Parathyroid adenoma (tissue), 2 donors: ENCODE results near the gene MDGA2.

Experiments
- H2AFZ ChIP-seq: fragments of 300-600 bp; sonication (generic); one replicate; pipeline ENCODE4 v1.7.0; 2017; ENCODE audit warnings: antibody characterized with exemption, mild to moderate bottlenecking
- H3K27ac ChIP-seq: fragments of 300-600 bp; sonication (generic); one replicate; pipeline ENCODE4 v1.7.0; 2017
- H3K27me3 ChIP-seq: fragments of 300-600 bp; sonication (generic); one replicate; pipeline ENCODE4 v1.7.0; 2017; ENCODE audit warnings: low read length; ENCODE audit not compliant: control insufficient read depth, insufficient read depth
- H3K36me3 ChIP-seq: fragments of 300-600 bp; sonication (generic); one replicate; pipeline ENCODE4 v1.7.0; 2017; ENCODE audit warnings: low read length; ENCODE audit not compliant: control insufficient read depth, insufficient read depth
- H3K4me1 ChIP-seq: fragments of 300-600 bp; sonication (generic); one replicate; pipeline ENCODE4 v1.7.0; 2017; ENCODE audit warnings: control low read depth
- H3K4me2 ChIP-seq: fragments of 300-600 bp; sonication (generic); one replicate; pipeline ENCODE4 v1.7.0; 2017; ENCODE audit warnings: low read length
- H3K4me3 ChIP-seq: fragments of 300-600 bp; sonication (generic); one replicate; pipeline ENCODE4 v1.7.0; 2017; ENCODE audit warnings: low read depth, low read length
- H3K79me2 ChIP-seq: fragments of 300-600 bp; sonication (generic); one replicate; pipeline ENCODE4 v1.7.0; 2017; ENCODE audit warnings: control low read depth
- H3K9ac ChIP-seq: fragments of 300-600 bp; sonication (generic); one replicate; pipeline ENCODE4 v1.7.0; 2017; ENCODE audit warnings: mild to moderate bottlenecking
- H3K9me3 ChIP-seq: fragments of 300-600 bp; sonication (generic); one replicate; pipeline ENCODE4 v1.7.0; 2017; ENCODE audit warnings: low read length; ENCODE audit not compliant: control insufficient read depth
- TF ChIP-seq, protein P1 (sequence below): fragments of 300-600 bp; sonication (generic); IDR thresholded peaks from one replicate; pipeline ENCODE4 v1.7.0; 2017; ENCODE audit warnings: antibody characterized with exemption, mild to moderate bottlenecking
- donor health status: primary hyperparathyroidism.

The MDGA2 gene

DNA sequence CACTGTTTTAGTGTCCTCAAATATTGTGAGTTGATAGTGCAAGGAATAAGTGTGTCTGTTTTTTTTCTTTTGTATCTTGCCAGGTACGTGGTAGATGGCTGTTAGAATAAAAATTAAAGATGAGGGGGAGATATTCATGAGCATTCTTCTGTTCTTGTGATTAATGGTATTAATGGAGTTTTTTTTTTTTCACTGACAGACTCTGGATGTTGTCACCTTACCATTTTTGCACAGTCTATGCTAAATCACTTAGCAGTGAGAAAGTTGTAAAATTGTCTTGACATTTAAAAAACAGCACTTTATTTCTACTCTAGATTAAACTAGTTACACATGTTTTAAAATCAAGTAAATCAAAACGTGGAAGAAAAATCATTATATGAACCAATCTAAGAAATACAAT lies 204.3 kb downstream of the MDGA2 start:
- Histone ChIP-seq H3K79me2 (no peaks in the 10 kb centered on the region), H3K27ac (no peak overlapping the region), H3K4me1 (no peaks in the 10 kb centered on the region), H3K9ac (no peak overlapping the region), H3K27me3 (no peaks in the 10 kb centered on the region), H2AFZ (no peak overlapping the region), H3K4me3 (no peak overlapping the region), H3K4me2 (no peak overlapping the region), H3K36me3 (no peaks in the 10 kb centered on the region), H3K9me3 (no peaks in the 10 kb centered on the region)
- TF ChIP-seq, protein P1, sequence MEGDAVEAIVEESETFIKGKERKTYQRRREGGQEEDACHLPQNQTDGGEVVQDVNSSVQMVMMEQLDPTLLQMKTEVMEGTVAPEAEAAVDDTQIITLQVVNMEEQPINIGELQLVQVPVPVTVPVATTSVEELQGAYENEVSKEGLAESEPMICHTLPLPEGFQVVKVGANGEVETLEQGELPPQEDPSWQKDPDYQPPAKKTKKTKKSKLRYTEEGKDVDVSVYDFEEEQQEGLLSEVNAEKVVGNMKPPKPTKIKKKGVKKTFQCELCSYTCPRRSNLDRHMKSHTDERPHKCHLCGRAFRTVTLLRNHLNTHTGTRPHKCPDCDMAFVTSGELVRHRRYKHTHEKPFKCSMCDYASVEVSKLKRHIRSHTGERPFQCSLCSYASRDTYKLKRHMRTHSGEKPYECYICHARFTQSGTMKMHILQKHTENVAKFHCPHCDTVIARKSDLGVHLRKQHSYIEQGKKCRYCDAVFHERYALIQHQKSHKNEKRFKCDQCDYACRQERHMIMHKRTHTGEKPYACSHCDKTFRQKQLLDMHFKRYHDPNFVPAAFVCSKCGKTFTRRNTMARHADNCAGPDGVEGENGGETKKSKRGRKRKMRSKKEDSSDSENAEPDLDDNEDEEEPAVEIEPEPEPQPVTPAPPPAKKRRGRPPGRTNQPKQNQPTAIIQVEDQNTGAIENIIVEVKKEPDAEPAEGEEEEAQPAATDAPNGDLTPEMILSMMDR, result no peak

DNA sequence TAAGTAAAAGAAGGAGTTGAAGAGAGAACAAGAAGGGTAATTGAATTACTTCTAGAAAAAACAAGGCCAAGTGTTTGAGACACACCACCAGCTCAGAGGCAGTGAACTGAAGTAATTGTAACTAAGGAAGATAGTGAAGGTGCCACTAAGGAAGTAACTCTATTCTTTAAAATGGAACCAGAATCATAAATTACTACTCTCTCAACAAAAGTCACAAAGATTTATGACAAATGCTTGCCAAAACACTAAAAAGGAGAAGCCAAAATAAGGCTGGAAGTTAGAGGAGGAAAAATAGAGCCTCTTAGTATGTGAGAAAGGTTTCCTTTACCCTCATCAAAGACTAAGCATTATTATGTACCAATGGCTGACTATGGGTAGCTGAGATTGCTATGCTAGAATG lies 208.5 kb downstream of the MDGA2 start:
- Histone ChIP-seq H3K9ac (no peak overlapping the region), H3K4me1 (no peaks in the 10 kb centered on the region), H3K4me2 (no peak overlapping the region), H3K9me3 (no peaks in the 10 kb centered on the region), H3K4me3 (no peak overlapping the region), H3K27ac (no peak overlapping the region), H3K36me3 (no peaks in the 10 kb centered on the region), H3K79me2 (no peaks in the 10 kb centered on the region), H2AFZ (no peak overlapping the region), H3K27me3 (no peaks in the 10 kb centered on the region)
- TF ChIP-seq, protein P1, result no peak

DNA sequence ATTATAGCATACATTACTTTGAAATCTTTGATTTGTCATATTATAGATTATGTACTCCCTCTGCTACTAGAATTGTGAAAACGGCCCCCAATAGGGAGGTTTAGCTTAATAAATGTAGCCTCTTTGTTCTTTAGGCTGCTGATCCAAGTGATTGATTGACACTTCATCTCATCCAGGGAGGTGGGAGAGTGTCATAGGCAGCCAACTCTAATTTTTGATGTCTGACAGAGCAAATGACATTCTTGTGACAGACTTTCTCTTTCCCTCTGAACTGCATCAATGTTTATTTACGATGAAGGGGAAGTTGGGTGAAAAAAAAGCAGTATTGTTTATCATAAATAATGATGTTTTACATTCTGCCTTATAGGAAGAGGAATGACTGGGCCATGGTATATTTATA lies 221.4 kb downstream of the MDGA2 start:
- Histone ChIP-seq H3K27ac (no peak overlapping the region), H3K4me1 (no peaks in the 10 kb centered on the region), H3K79me2 (no peaks in the 10 kb centered on the region), H3K36me3 (no peaks in the 10 kb centered on the region), H3K4me2 (no peak overlapping the region), H3K9ac (no peak overlapping the region), H3K4me3 (no peak overlapping the region), H3K27me3 (no peaks in the 10 kb centered on the region), H3K9me3 (no peaks in the 10 kb centered on the region), H2AFZ (no peak overlapping the region)
- TF ChIP-seq, protein P1, result no peak

DNA sequence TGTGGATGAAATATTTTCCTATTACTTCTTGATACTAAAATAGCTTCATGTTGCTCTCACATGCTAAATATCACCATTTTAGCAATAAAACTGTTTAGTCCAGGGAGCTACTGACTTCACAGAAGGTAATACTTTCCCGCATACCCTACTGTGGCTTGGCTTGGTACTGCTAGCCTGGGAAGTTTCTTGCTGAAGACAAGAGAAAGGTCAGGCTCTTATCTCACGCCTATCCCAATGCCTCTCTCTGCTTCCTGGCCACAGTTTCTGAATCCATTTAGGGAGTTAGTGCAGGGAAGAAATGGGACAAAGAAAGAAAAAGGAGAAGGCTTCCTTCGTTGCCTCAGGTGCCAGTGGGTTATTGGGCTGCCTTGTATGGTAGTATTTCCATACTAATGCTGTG lies 228.3 kb downstream of the MDGA2 start:
- no peaks in the 10 kb centered on the region for H3K79me2 ChIP-seq
- no peak overlapping the region for H3K4me2 ChIP-seq
- no peaks in the 10 kb centered on the region for H3K4me1 ChIP-seq
- H2AFZ ChIP-seq, result no peak overlapping the region
- H3K27me3 ChIP-seq, result no peaks in the 10 kb centered on the region
- TF ChIP-seq, protein P1, result no peak
- no peak overlapping the region for H3K27ac ChIP-seq
- H3K4me3 ChIP-seq, result no peak overlapping the region
- H3K9ac ChIP-seq, result no peak overlapping the region
- H3K36me3 ChIP-seq, result no peaks in the 10 kb centered on the region
- no peaks in the 10 kb centered on the region for H3K9me3 ChIP-seq

- no peaks in the 10 kb centered on the region for H3K9me3 ChIP-seq
- no peaks in the 10 kb centered on the region for H3K27me3 ChIP-seq
- TF ChIP-seq, protein P1, result no peak
- H3K27ac ChIP-seq, result no peak overlapping the region
- H3K4me2 ChIP-seq, result no peak overlapping the region
- no peaks in the 10 kb centered on the region for H3K79me2 ChIP-seq
- H3K4me3 ChIP-seq, result no peak overlapping the region
- H2AFZ ChIP-seq, result no peak overlapping the region
- H3K9ac ChIP-seq, result no peak overlapping the region
- H3K4me1 ChIP-seq, result no peaks in the 10 kb centered on the region
- H3K36me3 ChIP-seq, result no peaks in the 10 kb centered on the region
These were observed 233.2 kb downstream of the MDGA2 start for GRCh38 chr14:47442211-47442610.
